Measurements from ENCODE around the gene SIM2. TPM values are rescaled to one million over a fixed set of nuclear protein-coding genes. Genes with fewer than 3 reads are reported as not detected.

Gene SIM2
- total RNA-seq, 1 donor from 2014 or later: 0.21 TPM

GRCh38 chr21:36730291-36731281, 31.7 kb downstream of the SIM2 start:
- H3K4me3 Mint-ChIP-seq (ENCODE audit: low read depth): no peak overlapping the region
- intact Hi-C loops (cut with micrococcal nuclease): no loop called here
- H3K27me3 Mint-ChIP-seq (ENCODE audit: low read depth): no peaks in the 10 kb centered on the region
- H3K9me3 Mint-ChIP-seq: no peaks in the 10 kb centered on the region
- H3K4me1 Mint-ChIP-seq (ENCODE audit: low read depth): no peaks in the 10 kb centered on the region
- no peak overlapping the region for H3K27ac Mint-ChIP-seq
- no peak for DNase-seq (ENCODE audit: low spot score)
- no peaks in the 10 kb centered on the region for H3K36me3 Mint-ChIP-seq (ENCODE audit: low read depth)

- H3K27ac Mint-ChIP-seq: no peak overlapping the region
- no peaks in the 10 kb centered on the region for H3K36me3 Mint-ChIP-seq (ENCODE audit: low read depth)
- intact Hi-C loops (cut with micrococcal nuclease): no loop called here
- DNase-seq (ENCODE audit: low spot score): no peak
- H3K4me1 Mint-ChIP-seq (ENCODE audit: low read depth): no peaks in the 10 kb centered on the region
- no peaks in the 10 kb centered on the region for H3K9me3 Mint-ChIP-seq
- no peak overlapping the region for H3K4me3 Mint-ChIP-seq (ENCODE audit: low read depth)
- H3K27me3 Mint-ChIP-seq (ENCODE audit: low read depth): no peaks in the 10 kb centered on the region
Observed at GRCh38 chr21:36732217-36732616, 33.3 kb downstream of the SIM2 start.

- no peak overlapping the region for H3K4me3 Mint-ChIP-seq (ENCODE audit: low read depth)
- no peaks in the 10 kb centered on the region for H3K27me3 Mint-ChIP-seq (ENCODE audit: low read depth)
- H3K27ac Mint-ChIP-seq: no peak overlapping the region
- H3K36me3 Mint-ChIP-seq (ENCODE audit: low read depth): no peaks in the 10 kb centered on the region
- no peaks in the 10 kb centered on the region for H3K9me3 Mint-ChIP-seq
- DNase-seq (ENCODE audit: low spot score): no peak
- intact Hi-C loops (cut with micrococcal nuclease): no loop called here
- H3K4me1 Mint-ChIP-seq (ENCODE audit: low read depth): no peaks in the 10 kb centered on the region
Observed at GRCh38 chr21:36732761-36733160, 33.8 kb downstream of the SIM2 start.

- Mint-ChIP-seq H3K4me3 (ENCODE audit: low read depth) (no peak overlapping the region), H3K4me1 (ENCODE audit: low read depth) (no peaks in the 10 kb centered on the region), H3K36me3 (ENCODE audit: low read depth) (no peaks in the 10 kb centered on the region), H3K9me3 (no peaks in the 10 kb centered on the region), H3K27me3 (ENCODE audit: low read depth) (peaks cover under 1% of the 10 kb centered on the region), H3K27ac (no peak overlapping the region)
- intact Hi-C loops (cut with micrococcal nuclease): no loop called here
- DNase-seq (ENCODE audit: low spot score): no peak
Observed at GRCh38 chr21:36733857-36734256, 34.9 kb downstream of the SIM2 start.

GRCh38 chr21:36734367-36735200, 35.7 kb downstream of the SIM2 start:
- no peak overlapping the region for H3K4me3 Mint-ChIP-seq (ENCODE audit: low read depth)
- intact Hi-C loops (cut with micrococcal nuclease): no loop called here
- DNase-seq (ENCODE audit: low spot score): no peak
- no peak overlapping the region for H3K27ac Mint-ChIP-seq
- H3K27me3 Mint-ChIP-seq (ENCODE audit: low read depth): peaks cover 3% of the 10 kb centered on the region
- no peaks in the 10 kb centered on the region for H3K4me1 Mint-ChIP-seq (ENCODE audit: low read depth)
- H3K36me3 Mint-ChIP-seq (ENCODE audit: low read depth): no peaks in the 10 kb centered on the region
- no peaks in the 10 kb centered on the region for H3K9me3 Mint-ChIP-seq

- Mint-ChIP-seq H3K4me1 (ENCODE audit: low read depth) (no peaks in the 10 kb centered on the region), H3K36me3 (ENCODE audit: low read depth) (no peaks in the 10 kb centered on the region), H3K9me3 (no peaks in the 10 kb centered on the region), H3K27ac (no peak overlapping the region), H3K27me3 (ENCODE audit: low read depth) (peaks cover 8% of the 10 kb centered on the region), H3K4me3 (ENCODE audit: low read depth) (no peak overlapping the region)
- intact Hi-C loops (cut with micrococcal nuclease): no loop called here
- no peak for DNase-seq (ENCODE audit: low spot score)
Observed at GRCh38 chr21:36735201-36735515, 36.2 kb downstream of the SIM2 start.

GRCh38 chr21:36735724-36736320, 36.9 kb downstream of the SIM2 start:
- no peak overlapping the region for H3K27ac Mint-ChIP-seq
- intact Hi-C loops (cut with micrococcal nuclease): no loop called here
- no peaks in the 10 kb centered on the region for H3K36me3 Mint-ChIP-seq (ENCODE audit: low read depth)
- no peaks in the 10 kb centered on the region for H3K9me3 Mint-ChIP-seq
- no peaks in the 10 kb centered on the region for H3K4me1 Mint-ChIP-seq (ENCODE audit: low read depth)
- H3K27me3 Mint-ChIP-seq (ENCODE audit: low read depth): peaks cover 11% of the 10 kb centered on the region
- no peak for DNase-seq (ENCODE audit: low spot score)
- H3K4me3 Mint-ChIP-seq (ENCODE audit: low read depth): no peak overlapping the region

- no peaks in the 10 kb centered on the region for H3K9me3 Mint-ChIP-seq
- no peak for DNase-seq (ENCODE audit: low spot score)
- H3K4me3 Mint-ChIP-seq (ENCODE audit: low read depth): no peak overlapping the region
Observed at GRCh38 chr21:36738489-36739126, 39.7 kb downstream of the SIM2 start.

GRCh38 chr21:36741506-36741905, 42.6 kb downstream of the SIM2 start:
- Mint-ChIP-seq H3K27ac (no peak overlapping the region), H3K4me1 (ENCODE audit: low read depth) (no peaks in the 10 kb centered on the region), H3K9me3 (no peaks in the 10 kb centered on the region), H3K27me3 (ENCODE audit: low read depth) (peaks cover 33% of the 10 kb centered on the region), H3K4me3 (ENCODE audit: low read depth) (no peak overlapping the region), H3K36me3 (ENCODE audit: low read depth) (no peaks in the 10 kb centered on the region)
- intact Hi-C loops (cut with micrococcal nuclease): no loop called here
- DNase-seq (ENCODE audit: low spot score): no peak

More at GRCh38 chr21:36738489-36739126, 39.7 kb downstream of the SIM2 start:
- intact Hi-C loops (cut with micrococcal nuclease): no loop called here
- peaks cover 15% of the 10 kb centered on the region for H3K27me3 Mint-ChIP-seq (ENCODE audit: low read depth)
- no peak overlapping the region for H3K27ac Mint-ChIP-seq
- H3K4me1 Mint-ChIP-seq (ENCODE audit: low read depth): no peaks in the 10 kb centered on the region
- no peaks in the 10 kb centered on the region for H3K36me3 Mint-ChIP-seq (ENCODE audit: low read depth)

GRCh38 chr21:36743008-36743407, 44.1 kb downstream of the SIM2 start:
- Mint-ChIP-seq H3K36me3 (ENCODE audit: low read depth) (no peaks in the 10 kb centered on the region), H3K4me3 (ENCODE audit: low read depth) (no peak overlapping the region), H3K4me1 (ENCODE audit: low read depth) (peaks cover 3% of the 10 kb centered on the region), H3K27ac (no peak overlapping the region), H3K27me3 (ENCODE audit: low read depth) (peaks cover 41% of the 10 kb centered on the region), H3K9me3 (no peaks in the 10 kb centered on the region)
- DNase-seq (ENCODE audit: low spot score): no peak
- intact Hi-C loops (cut with micrococcal nuclease): no loop called here

- Mint-ChIP-seq H3K9me3 (no peaks in the 10 kb centered on the region), H3K4me1 (ENCODE audit: low read depth) (peaks cover 3% of the 10 kb centered on the region), H3K36me3 (ENCODE audit: low read depth) (no peaks in the 10 kb centered on the region), H3K27me3 (ENCODE audit: low read depth) (peaks cover 43% of the 10 kb centered on the region), H3K4me3 (ENCODE audit: low read depth) (no peak overlapping the region), H3K27ac (no peak overlapping the region)
- no peak for DNase-seq (ENCODE audit: low spot score)
- intact Hi-C loops (cut with micrococcal nuclease): no loop called here
Observed at GRCh38 chr21:36743446-36743845, 44.5 kb downstream of the SIM2 start.

- no peaks in the 10 kb centered on the region for H3K9me3 Mint-ChIP-seq
Observed at GRCh38 chr21:36744190-36744559, 45.3 kb downstream of the SIM2 start.

More at GRCh38 chr21:36744190-36744559, 45.3 kb downstream of the SIM2 start:
- Mint-ChIP-seq H3K4me3 (ENCODE audit: low read depth) (no peak overlapping the region), H3K27ac (no peak overlapping the region), H3K4me1 (ENCODE audit: low read depth) (peaks cover 3% of the 10 kb centered on the region), H3K27me3 (ENCODE audit: low read depth) (peaks cover 47% of the 10 kb centered on the region), H3K36me3 (ENCODE audit: low read depth) (no peaks in the 10 kb centered on the region)
- intact Hi-C loops (cut with micrococcal nuclease): no loop called here
- DNase-seq (ENCODE audit: low spot score): no peak

All from activated T-helper 2 cell treated with anti-CD3 and anti-CD28 coated beads, Interferon-gamma antibody, Interleukin-2, Interleukin-4, amounts not matched to agents 10 μg/mL and 5 μg/mL and 100 μg/mL, durations not matched to agents 14 hours and 24 hours and 36 hours (primary cell).